CD4-positive, alpha-beta T cell treated with Interleukin-10 for 1 hour (primary cell): Measurements from ENCODE around the gene ITGAV.

Source experiments
- DNase-seq: peaks from one replicate; pipeline ENCODE4 v3.0.0-alpha.2; 2020

Gene ITGAV

GRCh38 chr2:186617148-186617547, 27.3 kb downstream of the ITGAV start:
- DNase-seq, result no peak

- DNase-seq, result no peak
Observed at GRCh38 chr2:186617771-186618170, 27.9 kb downstream of the ITGAV start.

- no peak for DNase-seq
Observed at GRCh38 chr2:186618696-186619095, 28.8 kb downstream of the ITGAV start.

GRCh38 chr2:186623084-186623483, 33.2 kb downstream of the ITGAV start:
- DNase-seq, result no peak

- no peak for DNase-seq
Observed at GRCh38 chr2:186624276-186624675, 34.4 kb downstream of the ITGAV start.

GRCh38 chr2:186629250-186629996, 39.6 kb downstream of the ITGAV start:
- no peak for DNase-seq

- no peak for DNase-seq
Observed at GRCh38 chr2:186632417-186632816, 42.6 kb downstream of the ITGAV start.

- DNase-seq, result no peak
Observed at GRCh38 chr2:186634701-186635100, 44.8 kb downstream of the ITGAV start.

GRCh38 chr2:186636800-186637496, 47.1 kb downstream of the ITGAV start:
- no peak for DNase-seq

- DNase-seq, result no peak
Observed at GRCh38 chr2:186637497-186637800, 47.6 kb downstream of the ITGAV start.

- DNase-seq, result no peak
Observed at GRCh38 chr2:186639939-186640338, 50.1 kb downstream of the ITGAV start.

GRCh38 chr2:186641132-186641806, 51.4 kb downstream of the ITGAV start:
- DNase-seq, result no peak

- DNase-seq, result peak; percentile 57
Observed at GRCh38 chr2:186641807-186642321, 52.0 kb downstream of the ITGAV start.

- DNase-seq, result no peak
Observed at GRCh38 chr2:186644791-186645190, 54.9 kb downstream of the ITGAV start.

- DNase-seq, result no peak
Observed at GRCh38 chr2:186645999-186646398, 56.1 kb downstream of the ITGAV start.

GRCh38 chr2:186648130-186648529, 58.3 kb downstream of the ITGAV start:
- DNase-seq, result no peak

- no peak for DNase-seq
Observed at GRCh38 chr2:186653511-186653910, 63.7 kb downstream of the ITGAV start.

GRCh38 chr2:186659383-186659782, 69.5 kb downstream of the ITGAV start:
- DNase-seq, result no peak

GRCh38 chr2:186664385-186665043, 74.7 kb downstream of the ITGAV start:
- DNase-seq, result no peak

- DNase-seq, result no peak
Observed at GRCh38 chr2:186669146-186669545, 79.3 kb downstream of the ITGAV start.

- no peak for DNase-seq
Observed at GRCh38 chr2:186670831-186671230, 81.0 kb downstream of the ITGAV start.

- DNase-seq, result no peak
Observed at GRCh38 chr2:186675380-186675779, 85.5 kb downstream of the ITGAV start.

GRCh38 chr2:186683341-186683740, 93.5 kb downstream of the ITGAV start:
- no peak for DNase-seq
